GM12864 (cell line): ENCODE data around the gene ARHGDIB.

Experiments
- DNase-seq: peaks from one replicate; pipeline ENCODE4 v3.0.0-alpha.2; 2011; ENCODE audit warnings: low read depth
- H3K4me3 ChIP-seq: 2 replicates; pipeline ENCODE4 v1.5.1; 2011; ENCODE audit warnings: mild to moderate bottlenecking, low read depth, low read length, control low read depth
- CTCF ChIP-seq: IDR thresholded peaks from 2 replicates; pipeline ENCODE4 v1.5.1; 2011; ENCODE audit warnings: low read depth, mild to moderate bottlenecking, moderate library complexity, low read length, control low read depth, inconsistent platforms; ENCODE audit errors: missing control alignments

The ARHGDIB gene

GRCh38 chr12:14915736-14916135 lies 45.7 kb downstream of the ARHGDIB start:
- H3K4me3 ChIP-seq, result no peak overlapping the region
- TF ChIP-seq CTCF, result no peak
- DNase-seq, result no peak

GRCh38 chr12:14913381-14913781 lies 48.0 kb downstream of the ARHGDIB start:
- DNase-seq, result no peak
- no peak overlapping the region for H3K4me3 ChIP-seq

GRCh38 chr12:14911131-14911530 lies 50.3 kb downstream of the ARHGDIB start:
- H3K4me3 ChIP-seq, result no peak overlapping the region
- no peak for TF ChIP-seq CTCF
- no peak for DNase-seq

More at GRCh38 chr12:14913381-14913781, 48.0 kb downstream of the ARHGDIB start:
- TF ChIP-seq CTCF, result no peak

GRCh38 chr12:14910090-14910915 lies 51.1 kb downstream of the ARHGDIB start:
- DNase-seq, result no peak
- no peak overlapping the region for H3K4me3 ChIP-seq
- no peak for TF ChIP-seq CTCF

- no peak overlapping the region for H3K4me3 ChIP-seq
- no peak for DNase-seq
- TF ChIP-seq CTCF, result no peak
Observed at GRCh38 chr12:14907953-14908352, 53.4 kb downstream of the ARHGDIB start.

- no peak for DNase-seq
- no peak overlapping the region for H3K4me3 ChIP-seq
- TF ChIP-seq CTCF, result no peak
Observed at GRCh38 chr12:14906114-14906513, 55.3 kb downstream of the ARHGDIB start.
